HG02840 (cell line): ENCODE data around the gene RAP1GAP.

Experiments used
- ATAC-seq: cut with Tn5 transposase; IDR thresholded peaks from one replicate; pipeline ENCODE4 v1.9.1; 2021; ENCODE audit warnings: mild to moderate bottlenecking, moderate library complexity, moderate number of reproducible peaks; ENCODE audit not compliant: unreplicated experiment, low FRiP score

Gene RAP1GAP

DNA sequence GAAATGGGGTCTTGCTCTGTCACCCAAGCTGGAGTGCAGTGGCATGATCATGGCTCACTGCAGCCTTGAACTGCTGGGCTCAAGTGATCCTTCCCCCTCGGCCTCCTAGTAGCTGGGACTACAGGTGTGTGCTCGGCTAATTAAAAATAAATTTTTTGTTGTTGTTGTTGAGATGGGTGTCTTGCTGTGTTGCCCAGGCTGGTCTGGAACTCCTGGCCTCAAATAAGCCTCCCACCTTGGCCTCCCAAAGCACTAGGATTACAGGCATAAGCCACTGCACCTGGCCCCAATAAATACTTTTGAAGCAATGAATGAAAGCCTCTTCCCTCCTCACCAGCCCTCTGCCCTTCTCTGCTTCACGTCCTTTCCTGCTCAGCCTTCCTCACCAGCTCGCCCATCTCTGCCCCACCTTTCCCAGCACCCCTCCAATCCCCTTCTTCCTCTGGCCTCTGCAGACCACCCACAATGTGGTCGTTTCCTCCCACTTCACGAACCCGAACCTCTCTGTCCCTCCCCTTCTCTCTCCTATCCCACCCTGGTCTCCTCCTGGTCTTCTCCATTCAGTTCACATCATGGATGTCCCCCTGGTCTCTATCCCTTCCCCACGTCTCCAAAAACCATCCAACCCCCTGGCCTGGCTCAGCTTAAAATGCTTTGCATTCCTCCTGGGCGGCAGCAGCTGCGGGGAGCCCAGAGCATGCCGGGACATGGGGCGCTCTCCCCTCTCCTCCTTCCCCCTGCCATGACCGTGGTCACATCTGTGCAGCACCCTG is 38.4 kb downstream of the RAP1GAP start:
- no peak for ATAC-seq

DNA sequence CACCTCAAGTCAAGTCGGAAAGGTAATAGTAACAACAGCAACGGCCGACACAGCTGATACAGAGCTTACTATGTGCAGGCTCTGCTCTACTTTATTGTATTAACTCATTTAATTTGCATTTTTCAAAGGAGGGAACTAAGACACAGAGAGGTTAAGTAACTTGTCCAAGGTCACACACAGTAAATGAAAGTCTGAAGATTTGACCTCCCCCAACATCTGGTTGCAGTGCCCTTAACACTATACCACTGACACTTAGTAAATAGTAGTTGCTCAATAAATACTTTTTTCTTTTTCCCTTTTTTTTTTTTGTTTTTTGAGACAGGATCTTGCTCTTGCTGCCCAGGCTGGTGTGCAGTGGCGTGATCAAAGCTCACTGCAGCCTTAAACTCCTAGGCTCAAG is 39.2 kb downstream of the RAP1GAP start:
- no peak for ATAC-seq

- no peak for ATAC-seq
These were observed 40.3 kb downstream of the RAP1GAP start for GRCh38 chr1:21628798-21629393.

GRCh38 chr1:21626921-21627339 is 42.2 kb downstream of the RAP1GAP start:
- no peak for ATAC-seq

DNA sequence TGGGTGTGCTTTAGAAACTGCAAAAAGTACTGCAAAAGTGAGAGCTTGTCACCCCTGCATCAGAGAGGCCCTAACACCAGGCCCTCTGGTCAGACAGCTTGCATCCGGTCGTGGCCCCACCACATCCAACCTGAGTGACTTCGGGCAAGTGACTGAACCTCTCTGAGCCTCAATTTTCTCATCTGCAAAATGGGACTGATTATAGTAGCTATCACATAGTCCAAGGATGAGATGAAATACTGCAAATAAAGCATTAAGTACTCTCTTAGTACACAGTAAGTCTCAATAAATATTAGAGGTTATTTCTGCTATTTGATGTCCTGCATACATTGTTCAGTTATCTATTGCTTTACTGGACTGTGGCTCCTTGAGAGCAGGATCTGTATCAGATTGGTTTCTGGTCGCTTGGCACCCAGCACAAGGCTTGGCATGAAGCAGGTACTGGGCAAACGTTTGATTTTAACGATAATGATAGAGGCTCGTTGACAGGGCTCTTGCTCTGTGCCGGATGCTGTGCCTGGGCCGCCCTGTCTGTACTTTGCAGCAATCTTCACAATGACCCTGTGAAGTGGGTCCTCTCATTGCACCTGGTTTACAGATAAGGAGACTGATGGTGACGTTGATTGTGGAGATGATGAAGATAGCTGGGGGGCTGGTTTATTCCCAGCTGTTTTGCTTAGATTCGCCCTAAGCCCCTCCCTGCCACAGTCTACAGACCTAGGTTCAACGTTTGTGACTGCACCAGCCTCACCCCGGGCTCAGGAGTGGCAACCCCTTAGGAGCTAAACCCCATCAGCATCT is 43.6 kb downstream of the RAP1GAP start:
- no peak for ATAC-seq

GRCh38 chr1:21624571-21625389 is 44.4 kb downstream of the RAP1GAP start:
- no peak for ATAC-seq

DNA sequence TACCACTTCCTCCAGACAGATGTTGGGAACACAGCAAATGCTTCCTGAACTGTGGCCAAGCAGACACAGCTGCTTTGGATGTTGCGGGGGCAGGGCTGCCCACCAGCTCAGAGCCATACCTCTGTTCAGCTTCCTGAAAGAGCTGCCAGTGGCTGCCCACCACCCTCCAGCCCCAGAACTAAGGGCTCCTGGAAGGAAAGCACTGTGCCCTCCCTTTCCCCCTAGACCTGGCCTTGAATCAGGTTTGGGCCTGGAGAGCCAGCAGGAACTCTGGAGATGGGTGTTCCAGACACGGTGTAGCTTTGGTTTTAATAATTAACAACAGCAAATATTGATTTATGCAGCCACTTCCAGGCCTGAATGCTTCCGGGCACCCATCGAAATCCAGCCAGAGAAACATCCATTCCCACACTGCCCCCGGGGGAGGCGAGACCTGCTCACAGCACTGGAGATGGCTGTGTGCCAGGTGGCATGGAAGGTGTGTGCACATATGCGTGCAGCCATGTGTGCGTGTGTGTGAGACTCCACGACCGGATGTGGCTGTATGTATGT is 45.7 kb downstream of the RAP1GAP start:
- ATAC-seq = no peak

GRCh38 chr1:21622466-21623315 is 46.5 kb downstream of the RAP1GAP start:
- ATAC-seq = no peak

- no peak for ATAC-seq
These were observed 47.3 kb downstream of the RAP1GAP start for GRCh38 chr1:21621761-21622436.

DNA sequence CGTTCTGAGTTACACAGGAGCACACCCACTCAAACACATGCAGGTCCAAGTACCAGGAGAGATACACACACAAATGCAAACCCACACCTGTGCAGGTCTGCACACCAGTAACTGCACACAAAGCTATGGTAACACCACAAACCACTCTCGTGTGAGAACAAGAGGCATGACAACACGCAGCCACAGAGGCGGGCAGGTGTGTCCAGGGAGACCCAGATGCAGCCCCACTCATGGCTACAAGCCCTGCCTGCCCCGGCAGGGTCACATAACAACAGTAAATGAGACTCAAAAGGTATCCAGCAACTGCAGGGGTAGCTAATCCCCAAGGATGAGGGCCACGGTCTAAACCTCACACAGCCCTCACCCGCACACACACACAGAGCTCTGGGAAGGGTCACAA is 48.1 kb downstream of the RAP1GAP start:
- no peak for ATAC-seq

GRCh38 chr1:21620496-21620895 is 48.7 kb downstream of the RAP1GAP start:
- ATAC-seq = no peak

GRCh38 chr1:21620011-21620410 is 49.1 kb downstream of the RAP1GAP start:
- ATAC-seq = no peak

GRCh38 chr1:21619375-21619947 is 49.7 kb downstream of the RAP1GAP start:
- no peak for ATAC-seq

- no peak for ATAC-seq
These were observed 50.4 kb downstream of the RAP1GAP start for GRCh38 chr1:21618561-21619374.

GRCh38 chr1:21618059-21618458 is 51.1 kb downstream of the RAP1GAP start:
- ATAC-seq = no peak

DNA sequence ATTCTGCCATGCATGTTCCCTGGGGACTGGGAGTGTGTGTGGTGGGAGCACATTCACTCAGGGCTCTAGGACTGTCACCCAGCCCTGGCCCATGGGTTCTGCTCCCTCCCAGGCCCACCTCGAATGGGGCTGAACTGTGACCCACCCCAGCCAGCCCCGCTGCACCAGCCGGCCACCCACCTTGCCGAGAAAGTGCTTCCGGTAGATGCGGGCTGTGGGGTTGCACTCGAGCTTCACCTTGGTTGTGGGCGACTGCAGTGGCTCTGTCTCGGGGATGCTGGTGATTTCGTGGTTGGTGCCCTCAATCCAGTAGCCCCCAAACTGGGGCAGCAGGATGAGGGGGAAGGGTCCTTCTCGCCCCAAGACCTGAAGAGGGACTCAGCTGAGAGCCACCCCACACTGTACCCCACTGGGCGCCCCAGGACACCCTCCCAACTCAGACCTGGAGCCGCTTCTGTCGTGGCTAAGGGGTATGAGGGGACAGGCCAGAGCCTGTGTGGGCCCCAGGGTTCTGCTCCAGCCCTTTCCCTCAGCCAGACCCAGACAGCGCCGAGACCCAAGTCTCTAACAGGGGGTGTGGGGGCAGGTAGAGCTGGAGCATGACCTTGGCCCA is 51.9 kb downstream of the RAP1GAP start:
- no peak for ATAC-seq

GRCh38 chr1:21616372-21616771 is 52.8 kb downstream of the RAP1GAP start:
- no peak for ATAC-seq
